ENCODE measurements around the gene ERCC6.

DNA sequence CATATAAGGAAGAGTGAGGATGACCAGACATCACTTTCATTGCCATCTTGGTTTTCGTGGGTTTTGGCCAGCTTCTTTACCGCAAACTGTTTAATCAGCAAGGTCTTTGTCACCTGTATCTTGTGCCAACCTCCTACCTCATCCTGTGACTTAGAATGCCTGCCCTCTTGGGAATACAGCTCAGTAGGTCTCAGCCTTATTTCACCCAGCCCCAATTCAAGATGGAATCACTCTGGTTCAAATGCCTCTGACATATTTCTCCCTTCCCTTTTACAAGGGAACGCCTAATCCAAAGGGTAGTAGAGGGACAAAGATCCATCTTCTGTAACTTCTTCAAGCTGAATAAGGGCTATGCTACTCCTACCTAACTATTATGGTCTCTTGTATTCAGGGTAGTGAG lies 4.7 kb upstream of the ERCC6 start:
- TF ChIP-seq, protein P1, sequence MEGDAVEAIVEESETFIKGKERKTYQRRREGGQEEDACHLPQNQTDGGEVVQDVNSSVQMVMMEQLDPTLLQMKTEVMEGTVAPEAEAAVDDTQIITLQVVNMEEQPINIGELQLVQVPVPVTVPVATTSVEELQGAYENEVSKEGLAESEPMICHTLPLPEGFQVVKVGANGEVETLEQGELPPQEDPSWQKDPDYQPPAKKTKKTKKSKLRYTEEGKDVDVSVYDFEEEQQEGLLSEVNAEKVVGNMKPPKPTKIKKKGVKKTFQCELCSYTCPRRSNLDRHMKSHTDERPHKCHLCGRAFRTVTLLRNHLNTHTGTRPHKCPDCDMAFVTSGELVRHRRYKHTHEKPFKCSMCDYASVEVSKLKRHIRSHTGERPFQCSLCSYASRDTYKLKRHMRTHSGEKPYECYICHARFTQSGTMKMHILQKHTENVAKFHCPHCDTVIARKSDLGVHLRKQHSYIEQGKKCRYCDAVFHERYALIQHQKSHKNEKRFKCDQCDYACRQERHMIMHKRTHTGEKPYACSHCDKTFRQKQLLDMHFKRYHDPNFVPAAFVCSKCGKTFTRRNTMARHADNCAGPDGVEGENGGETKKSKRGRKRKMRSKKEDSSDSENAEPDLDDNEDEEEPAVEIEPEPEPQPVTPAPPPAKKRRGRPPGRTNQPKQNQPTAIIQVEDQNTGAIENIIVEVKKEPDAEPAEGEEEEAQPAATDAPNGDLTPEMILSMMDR (conservative IDR thresholded peaks at IDR 0.05; ENCODE audit: low read length): no peak
- no peak for TF ChIP-seq EZH2phosphoT487 (IDR thresholded peaks at IDR 0.05; ENCODE audit: borderline replicate concordance)
